Muscle of leg (tissue), 11 donors: ENCODE data around the gene SAMD4B. TPM values are rescaled to one million over a fixed set of nuclear protein-coding genes. Genes with fewer than 3 reads are reported as not detected.
"Not testable (repeated sequence)": the region's sequence is repeated elsewhere in the genome, so short reads cannot be mapped to it uniquely, and the experiment has no call there.

Experiments used
- DNase-seq: peaks from one replicate; pipeline ENCODE4 v3.0.0; 2013
- H3K27ac ChIP-seq: one replicate; pipeline ENCODE4 v1.5.1; 2013; ENCODE audit warnings: mild to moderate bottlenecking, low read length, control low read depth
- H3K27me3 ChIP-seq: one replicate; pipeline ENCODE4 v1.6.1; 2013; ENCODE audit warnings: low read length; ENCODE audit not compliant: control insufficient read depth, insufficient read depth
- H3K36me3 ChIP-seq: one replicate; pipeline ENCODE4 v1.6.1; 2013; ENCODE audit warnings: low read length; ENCODE audit not compliant: control insufficient read depth, insufficient read depth
- H3K4me1 ChIP-seq: one replicate; pipeline ENCODE4 v1.6.1; 2013; ENCODE audit warnings: low read length; ENCODE audit not compliant: control insufficient read depth, insufficient read depth
- H3K4me3 ChIP-seq: one replicate; pipeline ENCODE4 v1.5.1; 2013; ENCODE audit warnings: low read length, control low read depth
- H3K9me3 ChIP-seq: replicated peaks from 2 replicates; pipeline ENCODE4 v1.6.1; 2013; ENCODE audit warnings: low read depth, low read length; ENCODE audit not compliant: control insufficient read depth
- WGBS: methylation state at CpG from one replicate; pipeline ENCODE4 v1.1.5; 2013; ENCODE audit warnings: missing lambda C conversion rate; ENCODE audit not compliant: insufficient coverage; 5-methylcytosine and 5-hydroxymethylcytosine counted together
- polyA plus RNA-seq, 8 donors: library from polyadenylated mRNA; unstranded; fragments of 120-200 nt; gene quantifications; one replicate each; pipeline versions ENCODE4 v1.2.1 to v1.2.3, GENCODE V29; 2013; ENCODE audit warnings: inconsistent platforms in 1 of 8, low replicate concordance in 1 of 8; ENCODE audit not compliant: insufficient read length in 8 of 8, insufficient read depth in 1 of 8
- total RNA-seq: library from RNA; stranded (reverse); fragments of 120-200 nt; gene quantifications from one replicate; pipeline ENCODE4 v1.2.4, GENCODE V29; 2013

Gene SAMD4B
- total and polyA plus RNA-seq, 9 donors: 36.6 to 99.6 (median 82.8) TPM

DNA sequence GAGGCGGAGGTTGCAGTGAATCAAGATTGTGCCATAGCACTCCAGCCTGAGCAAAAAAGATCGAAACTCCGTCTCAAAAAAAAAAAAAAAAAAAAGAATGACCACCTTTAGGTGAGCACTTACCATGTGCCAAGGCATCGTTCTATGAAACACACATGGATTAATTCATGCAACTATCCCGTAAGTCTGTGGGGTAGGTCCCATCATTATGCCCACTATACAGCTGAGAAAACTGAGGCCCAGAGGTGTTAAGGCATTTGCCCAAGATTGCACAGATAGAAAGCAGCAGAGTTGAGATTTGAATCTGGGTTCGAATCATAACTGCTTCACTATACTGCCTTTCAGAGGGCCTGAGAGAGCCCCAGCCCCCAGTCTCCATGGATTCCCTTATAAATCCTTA is 8.7 kb upstream of the SAMD4B start:
- DNase-seq: no peak
- H3K27ac ChIP-seq: no peak overlapping the region
- 100% methylated on average over 2 of the region's 6 CpGs for WGBS
- no peaks in the 10 kb centered on the region for H3K9me3 ChIP-seq
- no peak overlapping the region for H3K4me3 ChIP-seq
- H3K27me3 ChIP-seq: no peaks in the 10 kb centered on the region
- H3K36me3 ChIP-seq: no peaks in the 10 kb centered on the region
- no peaks in the 10 kb centered on the region for H3K4me1 ChIP-seq

GRCh38 chr19:39334444-39334976 is 7.7 kb upstream of the SAMD4B start:
- 100% methylated on average over 4 of the region's 5 CpGs for WGBS
- H3K27ac ChIP-seq: no peak overlapping the region
- H3K4me1 ChIP-seq: no peaks in the 10 kb centered on the region

GRCh38 chr19:39335168-39335548 is 7.1 kb upstream of the SAMD4B start:
- 42% methylated on average over 3 of the region's 6 CpGs for WGBS
- Histone ChIP-seq H3K4me3 (peak overlapping the region; percentile 34), H3K27me3 (no peaks in the 10 kb centered on the region), H3K27ac (peak overlapping the region; percentile 74), H3K4me1 (no peaks in the 10 kb centered on the region), H3K36me3 (no peaks in the 10 kb centered on the region), H3K9me3 (no peaks in the 10 kb centered on the region)
- DNase-seq: no peak

More at GRCh38 chr19:39334444-39334976, 7.7 kb upstream of the SAMD4B start:
- H3K36me3 ChIP-seq: no peaks in the 10 kb centered on the region
- no peak for DNase-seq
- H3K27me3 ChIP-seq: no peaks in the 10 kb centered on the region
- no peak overlapping the region for H3K4me3 ChIP-seq
- H3K9me3 ChIP-seq: no peaks in the 10 kb centered on the region

DNA sequence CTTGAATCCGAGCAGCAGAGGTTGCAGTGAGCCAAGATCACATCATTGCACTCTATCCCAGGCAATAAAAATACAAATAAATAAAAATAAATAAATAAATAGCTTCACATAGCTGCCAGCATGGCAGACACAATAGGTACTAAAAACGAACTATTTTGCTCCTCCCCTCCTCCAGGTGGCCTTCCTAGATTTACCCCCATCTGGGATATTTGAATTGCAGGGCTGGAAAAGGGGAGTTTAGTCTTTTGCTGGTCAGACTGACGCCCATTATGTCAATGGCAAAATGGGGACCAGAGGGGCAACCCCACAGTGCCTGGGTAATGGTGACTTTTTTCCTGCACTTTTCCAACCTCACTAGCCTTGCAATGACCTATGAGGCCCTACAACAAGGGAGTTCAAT is 5.7 kb upstream of the SAMD4B start:
- no peak for DNase-seq
- WGBS: 80% methylated on average over 1 of the region's 3 CpGs
- Histone ChIP-seq H3K4me1 (peaks cover 7% of the 10 kb centered on the region), H3K9me3 (no peaks in the 10 kb centered on the region), H3K27ac (peak overlapping the region; percentile 13), H3K27me3 (no peaks in the 10 kb centered on the region), H3K36me3 (no peaks in the 10 kb centered on the region), H3K4me3 (no peak overlapping the region)

- no peaks in the 10 kb centered on the region for H3K9me3 ChIP-seq
- 100% methylated on average over 1 of the region's 1 CpG for WGBS
- no peak for DNase-seq
- peaks cover 3% of the 10 kb centered on the region for H3K36me3 ChIP-seq
- H3K27ac ChIP-seq: no peak overlapping the region
- H3K4me1 ChIP-seq: peaks cover 22% of the 10 kb centered on the region
- no peak overlapping the region for H3K4me3 ChIP-seq
- no peaks in the 10 kb centered on the region for H3K27me3 ChIP-seq
Observed at GRCh38 chr19:39339674-39340073, 2.5 kb upstream of the SAMD4B start.

- 90% methylated on average over 4 of the region's 7 CpGs for WGBS
- H3K27me3 ChIP-seq, H3K9me3 ChIP-seq, H3K36me3 ChIP-seq, H3K4me3 ChIP-seq, H3K27ac ChIP-seq, DNase-seq: not testable (repeated sequence)
- peaks cover 25% of the 10 kb centered on the region for H3K4me1 ChIP-seq
Observed at GRCh38 chr19:39340156-39340555, 2.1 kb upstream of the SAMD4B start.

- Histone ChIP-seq H3K4me3 (peak overlapping the region; percentile 81), H3K9me3 (no peaks in the 10 kb centered on the region), H3K27me3 (no peaks in the 10 kb centered on the region), H3K27ac (peak overlapping the region; percentile 83), H3K36me3 (peaks cover 18% of the 10 kb centered on the region), H3K4me1 (peaks cover 34% of the 10 kb centered on the region)
- no peak for DNase-seq
- 2% methylated on average over 17 of the region's 17 CpGs for WGBS
Observed at GRCh38 chr19:39341129-39341718, 997 bp upstream of the SAMD4B start.

DNA sequence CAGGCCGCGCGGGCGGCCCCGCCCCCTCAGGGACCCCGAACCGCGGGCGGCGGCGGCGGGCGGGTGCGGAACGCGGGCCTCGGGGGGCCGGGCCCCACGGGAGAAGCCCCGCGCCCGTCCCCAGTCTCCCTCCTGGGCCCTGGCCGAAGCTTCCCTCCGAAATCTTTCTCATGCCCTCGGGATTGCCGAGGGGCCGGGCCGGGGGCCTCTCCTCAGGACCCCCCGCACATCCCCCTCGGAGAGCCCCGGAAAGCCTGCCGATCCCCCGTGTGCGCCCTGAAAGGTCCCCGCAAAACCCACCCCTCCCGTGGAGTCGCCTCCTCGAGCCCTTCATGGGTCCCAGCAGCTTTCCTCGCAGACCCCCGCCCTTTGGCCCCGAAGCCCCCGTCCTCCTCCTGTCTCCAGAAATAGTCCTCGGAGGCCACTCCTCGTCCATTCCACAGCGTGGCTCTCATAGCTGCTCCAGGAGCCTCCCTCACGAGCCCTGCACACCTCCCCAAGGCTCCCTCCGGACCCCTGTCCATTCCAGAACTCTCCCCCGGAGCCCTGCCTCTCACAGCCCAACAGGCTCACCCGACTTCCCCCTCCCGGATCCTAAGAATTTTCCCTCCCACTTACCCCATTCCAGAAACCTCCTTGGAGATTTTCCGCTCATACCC is 555 bp downstream of the SAMD4B start:
- DNase-seq: peak; percentile 61
- WGBS: 1% methylated on average over 51 of the region's 51 CpGs

DNA sequence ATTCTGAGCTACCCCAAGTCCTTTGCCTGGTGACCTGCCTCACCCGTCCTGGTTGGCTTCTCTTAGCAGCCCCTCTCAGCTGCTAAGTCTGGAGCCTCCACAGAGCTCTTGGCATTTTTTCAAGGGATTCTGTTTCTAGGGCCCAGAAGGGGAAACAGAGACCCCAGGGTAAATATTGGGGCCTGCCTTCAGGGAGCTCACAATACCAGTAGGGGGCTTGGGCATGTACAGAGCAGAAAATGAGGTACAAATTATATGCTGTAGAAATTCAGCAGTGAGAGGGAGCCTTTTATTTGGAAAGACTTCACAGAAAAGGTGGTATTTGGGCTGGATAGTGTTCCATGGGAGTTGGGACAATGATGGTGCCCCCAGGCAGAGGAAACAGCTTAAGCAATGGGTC is 3.7 kb downstream of the SAMD4B start:
- H3K4me3 ChIP-seq: no peak overlapping the region
- no CpG with 5 or more reads among the region's 1 CpG for WGBS
- H3K27ac ChIP-seq: no peak overlapping the region
- DNase-seq: no peak
- no peaks in the 10 kb centered on the region for H3K9me3 ChIP-seq
- H3K4me1 ChIP-seq: peaks cover 33% of the 10 kb centered on the region
- H3K36me3 ChIP-seq: peaks cover 43% of the 10 kb centered on the region
- no peaks in the 10 kb centered on the region for H3K27me3 ChIP-seq

More for the DNA sequence above, 555 bp downstream of the SAMD4B start:
- Histone ChIP-seq H3K4me1 (peaks cover 37% of the 10 kb centered on the region), H3K36me3 (peaks cover 27% of the 10 kb centered on the region), H3K27ac (peak overlapping the region; percentile 89), H3K27me3 (no peaks in the 10 kb centered on the region), H3K9me3 (no peaks in the 10 kb centered on the region), H3K4me3 (peak overlapping the region; percentile 97)

DNA sequence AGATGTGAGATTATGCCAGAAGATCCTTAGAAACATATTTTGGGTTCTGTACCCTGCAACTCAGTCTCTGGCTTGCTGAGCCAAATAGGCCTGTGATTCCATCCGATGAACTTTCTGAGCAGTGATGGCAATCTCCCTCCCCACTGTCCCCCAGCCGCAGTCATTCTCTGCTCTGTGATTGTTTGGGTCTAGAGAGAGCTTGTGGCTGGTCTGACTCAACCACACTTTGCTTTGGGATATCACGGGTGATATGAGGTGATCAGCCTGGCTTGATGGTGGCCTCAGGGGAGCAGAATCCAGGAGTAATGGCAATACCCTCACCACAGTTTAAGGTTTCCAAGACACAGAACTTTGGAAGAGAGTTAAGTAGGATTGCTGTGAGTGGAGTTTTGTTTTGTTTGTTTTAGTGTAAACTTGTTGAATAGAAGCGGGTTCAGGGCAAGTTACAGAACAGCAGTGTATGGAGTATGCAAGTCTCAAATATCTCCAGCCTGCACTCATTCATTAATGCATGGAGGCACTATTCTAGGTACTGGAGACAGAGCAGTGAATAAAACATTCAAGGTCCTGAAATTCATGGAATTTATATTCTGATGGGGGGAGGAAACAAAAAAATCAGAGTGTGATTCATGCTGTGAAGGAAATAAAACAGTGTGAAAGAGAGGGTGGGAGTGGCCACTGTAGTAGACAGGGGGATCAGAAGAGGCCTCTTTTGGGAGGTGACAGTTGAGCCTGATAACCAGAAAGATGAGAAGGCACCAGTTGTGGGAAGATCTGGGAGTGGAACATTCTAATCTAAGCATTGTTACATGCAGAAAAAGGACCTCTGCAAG is 5.3 kb downstream of the SAMD4B start:
- Histone ChIP-seq H3K27ac (no peak overlapping the region), H3K4me1 (peaks cover 39% of the 10 kb centered on the region), H3K27me3 (no peaks in the 10 kb centered on the region), H3K9me3 (no peaks in the 10 kb centered on the region), H3K36me3 (peaks cover 54% of the 10 kb centered on the region), H3K4me3 (no peak overlapping the region)
- DNase-seq: no peak
- no CpG with 5 or more reads among the region's 4 CpGs for WGBS
